ENCODE data around the gene MAN1B1. TPM values are rescaled to one million over a fixed set of nuclear protein-coding genes. Genes with fewer than 3 reads are reported as not detected.

The MAN1B1 gene
- total and polyA plus RNA-seq, 2 of the 8 experiments (the other 6 are each of a cell fraction or from before 2014, with no cell fraction given), result 33.7 to 36.3 TPM

DNA sequence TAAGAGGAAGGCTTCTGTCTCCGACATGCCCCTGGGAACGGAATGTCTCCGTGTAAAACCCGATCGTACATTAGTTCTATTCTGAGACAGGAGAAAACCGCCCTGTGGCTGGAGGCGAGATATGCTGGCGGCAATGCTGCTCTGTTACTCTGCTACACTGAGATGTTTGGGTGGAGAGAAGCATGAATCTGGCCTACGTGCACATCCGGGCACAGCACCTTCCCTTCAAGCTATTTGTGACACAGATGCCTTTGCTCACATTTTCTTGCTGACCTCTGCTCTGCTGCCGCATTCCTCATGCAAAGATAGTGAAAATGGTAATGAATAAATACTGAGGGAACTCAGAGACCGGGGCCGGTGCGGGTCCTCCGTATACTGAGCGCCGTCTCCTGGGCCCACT is 29.9 kb downstream of the MAN1B1 start (continued):
- TF ChIP-seq KDM1A (IDR thresholded peaks at IDR 0.05; ENCODE audit: borderline replicate concordance, low read length) (no peak), TCF12 (IDR thresholded peaks at IDR 0.05; ENCODE audit: low read depth, low read length) (no peak), CHD2 (IDR thresholded peaks at IDR 0.05; ENCODE audit: low read length) (no peak), YY1 (IDR thresholded peaks at IDR 0.05; ENCODE audit: low read depth, low read length) (no peak), SRF (IDR thresholded peaks at IDR 0.05; ENCODE audit: low read depth, low read length) (no peak), SIRT6 (IDR thresholded peaks at IDR 0.05; ENCODE audit: low read length) (no peak)
- TF ChIP-seq, protein P1, sequence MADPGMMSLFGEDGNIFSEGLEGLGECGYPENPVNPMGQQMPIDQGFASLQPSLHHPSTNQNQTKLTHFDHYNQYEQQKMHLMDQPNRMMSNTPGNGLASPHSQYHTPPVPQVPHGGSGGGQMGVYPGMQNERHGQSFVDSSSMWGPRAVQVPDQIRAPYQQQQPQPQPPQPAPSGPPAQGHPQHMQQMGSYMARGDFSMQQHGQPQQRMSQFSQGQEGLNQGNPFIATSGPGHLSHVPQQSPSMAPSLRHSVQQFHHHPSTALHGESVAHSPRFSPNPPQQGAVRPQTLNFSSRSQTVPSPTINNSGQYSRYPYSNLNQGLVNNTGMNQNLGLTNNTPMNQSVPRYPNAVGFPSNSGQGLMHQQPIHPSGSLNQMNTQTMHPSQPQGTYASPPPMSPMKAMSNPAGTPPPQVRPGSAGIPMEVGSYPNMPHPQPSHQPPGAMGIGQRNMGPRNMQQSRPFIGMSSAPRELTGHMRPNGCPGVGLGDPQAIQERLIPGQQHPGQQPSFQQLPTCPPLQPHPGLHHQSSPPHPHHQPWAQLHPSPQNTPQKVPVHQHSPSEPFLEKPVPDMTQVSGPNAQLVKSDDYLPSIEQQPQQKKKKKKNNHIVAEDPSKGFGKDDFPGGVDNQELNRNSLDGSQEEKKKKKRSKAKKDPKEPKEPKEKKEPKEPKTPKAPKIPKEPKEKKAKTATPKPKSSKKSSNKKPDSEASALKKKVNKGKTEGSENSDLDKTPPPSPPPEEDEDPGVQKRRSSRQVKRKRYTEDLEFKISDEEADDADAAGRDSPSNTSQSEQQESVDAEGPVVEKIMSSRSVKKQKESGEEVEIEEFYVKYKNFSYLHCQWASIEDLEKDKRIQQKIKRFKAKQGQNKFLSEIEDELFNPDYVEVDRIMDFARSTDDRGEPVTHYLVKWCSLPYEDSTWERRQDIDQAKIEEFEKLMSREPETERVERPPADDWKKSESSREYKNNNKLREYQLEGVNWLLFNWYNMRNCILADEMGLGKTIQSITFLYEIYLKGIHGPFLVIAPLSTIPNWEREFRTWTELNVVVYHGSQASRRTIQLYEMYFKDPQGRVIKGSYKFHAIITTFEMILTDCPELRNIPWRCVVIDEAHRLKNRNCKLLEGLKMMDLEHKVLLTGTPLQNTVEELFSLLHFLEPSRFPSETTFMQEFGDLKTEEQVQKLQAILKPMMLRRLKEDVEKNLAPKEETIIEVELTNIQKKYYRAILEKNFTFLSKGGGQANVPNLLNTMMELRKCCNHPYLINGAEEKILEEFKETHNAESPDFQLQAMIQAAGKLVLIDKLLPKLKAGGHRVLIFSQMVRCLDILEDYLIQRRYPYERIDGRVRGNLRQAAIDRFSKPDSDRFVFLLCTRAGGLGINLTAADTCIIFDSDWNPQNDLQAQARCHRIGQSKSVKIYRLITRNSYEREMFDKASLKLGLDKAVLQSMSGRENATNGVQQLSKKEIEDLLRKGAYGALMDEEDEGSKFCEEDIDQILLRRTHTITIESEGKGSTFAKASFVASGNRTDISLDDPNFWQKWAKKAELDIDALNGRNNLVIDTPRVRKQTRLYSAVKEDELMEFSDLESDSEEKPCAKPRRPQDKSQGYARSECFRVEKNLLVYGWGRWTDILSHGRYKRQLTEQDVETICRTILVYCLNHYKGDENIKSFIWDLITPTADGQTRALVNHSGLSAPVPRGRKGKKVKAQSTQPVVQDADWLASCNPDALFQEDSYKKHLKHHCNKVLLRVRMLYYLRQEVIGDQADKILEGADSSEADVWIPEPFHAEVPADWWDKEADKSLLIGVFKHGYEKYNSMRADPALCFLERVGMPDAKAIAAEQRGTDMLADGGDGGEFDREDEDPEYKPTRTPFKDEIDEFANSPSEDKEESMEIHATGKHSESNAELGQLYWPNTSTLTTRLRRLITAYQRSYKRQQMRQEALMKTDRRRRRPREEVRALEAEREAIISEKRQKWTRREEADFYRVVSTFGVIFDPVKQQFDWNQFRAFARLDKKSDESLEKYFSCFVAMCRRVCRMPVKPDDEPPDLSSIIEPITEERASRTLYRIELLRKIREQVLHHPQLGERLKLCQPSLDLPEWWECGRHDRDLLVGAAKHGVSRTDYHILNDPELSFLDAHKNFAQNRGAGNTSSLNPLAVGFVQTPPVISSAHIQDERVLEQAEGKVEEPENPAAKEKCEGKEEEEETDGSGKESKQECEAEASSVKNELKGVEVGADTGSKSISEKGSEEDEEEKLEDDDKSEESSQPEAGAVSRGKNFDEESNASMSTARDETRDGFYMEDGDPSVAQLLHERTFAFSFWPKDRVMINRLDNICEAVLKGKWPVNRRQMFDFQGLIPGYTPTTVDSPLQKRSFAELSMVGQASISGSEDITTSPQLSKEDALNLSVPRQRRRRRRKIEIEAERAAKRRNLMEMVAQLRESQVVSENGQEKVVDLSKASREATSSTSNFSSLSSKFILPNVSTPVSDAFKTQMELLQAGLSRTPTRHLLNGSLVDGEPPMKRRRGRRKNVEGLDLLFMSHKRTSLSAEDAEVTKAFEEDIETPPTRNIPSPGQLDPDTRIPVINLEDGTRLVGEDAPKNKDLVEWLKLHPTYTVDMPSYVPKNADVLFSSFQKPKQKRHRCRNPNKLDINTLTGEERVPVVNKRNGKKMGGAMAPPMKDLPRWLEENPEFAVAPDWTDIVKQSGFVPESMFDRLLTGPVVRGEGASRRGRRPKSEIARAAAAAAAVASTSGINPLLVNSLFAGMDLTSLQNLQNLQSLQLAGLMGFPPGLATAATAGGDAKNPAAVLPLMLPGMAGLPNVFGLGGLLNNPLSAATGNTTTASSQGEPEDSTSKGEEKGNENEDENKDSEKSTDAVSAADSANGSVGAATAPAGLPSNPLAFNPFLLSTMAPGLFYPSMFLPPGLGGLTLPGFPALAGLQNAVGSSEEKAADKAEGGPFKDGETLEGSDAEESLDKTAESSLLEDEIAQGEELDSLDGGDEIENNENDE (IDR thresholded peaks at IDR 0.05; ENCODE audit: insufficient replicate concordance, low read length), result no peak
